HG03354 (cell line): Measurements from ENCODE around the gene RSBN1.

ENCODE experiments used
- ATAC-seq: cut with Tn5 transposase; IDR thresholded peaks from one replicate; pipeline ENCODE4 v1.9.1; 2021; ENCODE audit warnings: mild to moderate bottlenecking; ENCODE audit not compliant: unreplicated experiment, poor library complexity, severe bottlenecking

RSBN1 gene

DNA sequence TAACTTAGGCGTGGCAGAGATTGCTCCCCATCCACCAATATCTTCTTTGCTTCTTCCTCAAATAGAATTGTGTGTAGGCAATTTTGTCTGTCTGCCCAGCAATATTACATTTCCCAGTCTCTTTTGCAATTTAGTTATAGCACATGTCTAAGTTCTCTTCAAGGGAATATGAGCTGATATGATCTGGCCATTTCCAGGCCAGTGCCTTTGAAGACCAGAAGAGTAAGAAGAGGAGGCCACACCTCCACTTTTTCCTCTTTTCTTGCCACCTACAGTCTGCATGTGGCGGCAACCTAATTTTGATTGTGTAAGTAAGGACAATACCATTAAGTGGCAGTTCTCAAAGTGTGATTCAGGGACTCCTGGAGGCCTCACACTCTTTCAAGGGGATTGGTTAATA, 6.3 kb upstream of the RSBN1 start:
- no peak for ATAC-seq

DNA sequence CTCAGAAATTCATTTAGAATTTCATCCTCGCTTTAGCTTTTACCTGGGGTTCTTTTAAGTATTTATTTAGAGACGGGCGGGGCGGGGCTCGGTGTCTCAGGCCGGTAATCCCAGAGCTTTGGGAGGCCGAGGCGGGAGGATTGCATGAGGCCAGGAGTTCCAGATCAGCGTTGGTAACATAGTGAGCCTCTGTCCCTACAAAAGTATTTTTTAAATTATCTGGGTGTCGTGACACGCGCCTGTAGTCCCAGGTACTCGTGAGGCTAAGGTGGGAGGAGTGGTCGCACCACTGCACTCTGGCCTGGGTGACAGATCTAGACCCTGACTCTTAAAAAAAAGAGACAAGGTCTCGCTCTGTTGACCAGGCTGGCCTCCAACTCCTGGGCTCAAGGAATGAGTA, 942 bp upstream of the RSBN1 start:
- no peak for ATAC-seq

DNA sequence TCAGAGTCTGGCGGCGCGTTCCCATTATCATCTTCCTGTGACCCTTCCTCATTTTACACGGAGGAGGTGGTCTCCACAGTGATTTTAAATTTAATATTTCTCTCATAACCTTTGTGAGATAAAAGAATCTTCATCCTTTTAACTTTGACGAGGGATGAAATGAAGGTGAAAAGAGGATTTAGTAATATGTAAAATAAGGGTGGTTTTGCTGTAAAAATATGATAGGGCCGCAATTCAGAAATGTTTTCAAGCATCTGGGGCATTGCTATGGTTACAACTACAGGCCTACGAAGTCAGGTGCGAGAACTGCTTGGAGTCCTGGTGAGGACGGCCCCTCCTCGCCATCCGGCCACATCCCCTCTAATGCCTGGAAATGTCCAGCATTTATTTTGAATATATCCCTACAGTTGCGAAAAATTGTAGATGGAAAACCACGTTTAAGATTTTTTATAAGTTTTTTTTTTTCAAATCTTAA, 422 bp upstream of the RSBN1 start:
- ATAC-seq: no peak

DNA sequence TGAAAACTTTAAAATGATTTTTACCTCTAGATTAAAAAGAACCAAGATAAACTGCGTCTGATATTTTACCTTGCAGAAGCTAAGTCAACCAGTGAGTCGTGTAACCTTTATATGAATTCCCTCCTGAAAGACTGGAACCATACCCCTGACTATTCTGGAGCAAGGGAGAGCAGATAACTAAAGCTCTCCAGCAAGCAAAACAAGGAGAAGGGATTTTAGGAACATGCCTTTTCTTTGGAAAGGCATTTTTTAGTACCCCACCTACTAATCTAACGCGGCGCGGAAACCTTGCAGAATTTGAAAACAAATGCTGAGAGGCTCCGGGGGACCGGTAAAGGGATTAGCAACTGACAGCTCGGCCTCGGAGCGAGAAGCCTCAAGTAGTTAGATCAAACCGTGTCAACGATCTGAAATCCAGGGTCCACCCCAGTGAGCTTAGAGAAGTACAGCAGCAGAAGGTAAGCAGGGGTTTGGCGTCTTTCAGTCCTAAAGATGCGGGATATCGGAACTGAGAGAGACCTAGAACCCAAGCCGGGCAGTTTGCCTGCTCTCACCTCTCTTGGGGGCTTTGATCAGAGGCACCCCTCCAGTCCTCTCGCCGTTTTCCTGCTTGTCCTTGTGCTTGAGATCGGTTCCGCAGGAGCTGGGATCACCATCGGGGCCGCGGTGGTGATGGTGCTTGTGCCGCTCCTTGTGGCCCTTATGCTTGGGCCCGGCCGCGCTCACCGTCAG, 954 bp downstream of the RSBN1 start:
- peak; percentile 31 for ATAC-seq

DNA sequence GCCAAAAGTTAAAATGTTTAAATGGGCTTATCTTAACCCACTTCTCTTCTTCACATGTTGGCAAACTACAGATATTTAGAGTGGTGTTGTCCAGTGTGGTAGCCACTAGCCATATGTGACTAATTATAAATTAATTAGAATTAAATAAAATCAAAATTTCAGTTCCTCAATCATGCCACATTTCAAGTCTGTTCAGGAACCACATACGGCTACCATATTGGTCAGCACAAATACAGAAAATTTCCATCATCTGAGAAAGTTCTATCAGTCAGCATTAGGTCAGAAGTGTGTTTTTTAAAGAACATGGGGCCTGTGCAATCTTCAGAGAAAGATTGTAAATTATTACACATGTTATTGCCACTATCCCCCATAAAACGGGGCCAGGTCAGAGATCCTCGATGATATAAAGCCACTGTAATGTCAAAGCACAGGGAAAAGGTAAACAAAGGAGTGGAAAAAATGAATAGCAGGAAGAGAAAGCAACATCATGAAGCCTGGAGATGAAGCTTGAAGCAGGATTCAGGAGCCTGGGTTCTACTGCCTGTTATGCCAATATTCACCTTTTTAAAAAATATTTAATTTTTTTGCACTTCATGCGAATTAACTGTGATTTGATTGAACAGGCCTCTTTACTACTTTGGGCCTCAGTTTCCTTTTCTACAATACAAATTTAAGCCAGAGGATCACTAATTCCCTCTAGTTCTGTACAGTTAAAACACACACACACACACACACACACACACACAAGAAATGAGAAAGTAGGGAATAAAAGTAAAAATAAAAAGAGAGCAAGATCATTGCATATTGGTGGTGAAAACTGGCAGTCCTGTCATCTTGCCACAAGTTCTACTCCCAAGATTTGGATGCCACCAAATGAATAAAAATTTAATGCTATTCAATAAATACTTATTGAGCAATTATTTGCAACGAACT, 2.3 kb downstream of the RSBN1 start:
- ATAC-seq: no peak

DNA sequence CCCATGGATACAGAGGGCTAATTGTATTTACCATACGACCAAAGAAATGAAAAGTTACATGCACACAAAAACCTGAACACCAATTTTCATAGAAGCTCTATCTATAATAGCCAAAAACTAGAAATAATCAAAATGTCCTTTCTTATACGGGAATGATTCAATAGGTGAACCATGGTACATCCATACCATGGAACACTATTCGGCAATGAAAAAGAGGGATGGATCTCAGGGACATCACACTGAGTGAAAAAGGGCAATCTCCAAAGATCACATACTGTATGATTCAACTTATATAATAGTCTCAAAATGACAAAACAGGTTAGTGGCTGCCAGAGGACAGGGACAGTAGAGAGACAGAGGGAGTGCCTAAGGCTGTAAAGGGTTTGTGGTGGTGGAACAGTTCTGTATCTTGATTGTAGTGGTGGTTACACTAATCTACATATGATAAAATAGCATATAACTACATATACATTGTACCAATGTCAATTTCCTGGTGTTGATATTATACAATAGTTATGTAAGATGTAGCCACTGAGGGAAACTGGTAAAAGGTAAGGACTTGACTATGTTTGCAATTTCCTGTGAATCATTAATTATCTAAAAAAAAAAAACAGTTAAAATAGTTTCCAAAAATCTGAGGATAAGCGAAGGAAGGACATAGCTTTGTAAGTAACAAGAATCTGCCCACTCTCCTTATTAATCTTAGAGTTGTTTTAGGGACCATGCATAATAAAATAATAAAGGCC, 3.7 kb downstream of the RSBN1 start:
- no peak for ATAC-seq

DNA sequence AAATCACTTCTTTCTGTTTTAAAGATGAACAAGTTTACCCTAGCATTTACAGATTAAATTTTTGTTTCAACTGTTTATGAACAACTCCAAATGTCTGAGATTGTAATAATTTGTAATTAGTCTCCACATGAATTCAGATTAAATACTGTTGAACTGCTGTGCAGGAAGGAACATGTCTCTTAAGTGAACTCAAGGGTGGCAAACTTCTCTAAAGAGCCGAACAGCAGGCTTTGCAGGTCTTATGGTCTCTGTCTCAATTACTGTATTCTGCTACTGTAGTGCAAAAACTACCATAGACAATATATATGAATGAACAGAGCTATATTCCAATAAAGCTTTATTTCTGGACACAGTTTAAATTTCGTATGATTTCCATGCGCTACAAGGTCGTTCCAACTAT, 6.6 kb downstream of the RSBN1 start:
- no peak for ATAC-seq

DNA sequence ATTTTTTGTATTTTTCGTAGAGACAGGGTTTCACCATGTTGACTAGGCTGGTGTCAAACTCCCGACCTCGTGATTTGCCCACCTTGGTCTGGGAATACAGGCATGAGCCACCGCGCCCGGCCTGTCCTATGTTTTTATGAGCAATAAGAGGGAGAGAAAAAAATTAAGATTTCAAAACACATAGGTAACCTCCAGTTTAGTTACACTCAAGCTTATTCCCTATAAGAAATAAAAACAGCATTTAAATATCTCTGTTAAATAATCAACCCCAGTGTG, 7.1 kb downstream of the RSBN1 start:
- ATAC-seq: no peak

DNA sequence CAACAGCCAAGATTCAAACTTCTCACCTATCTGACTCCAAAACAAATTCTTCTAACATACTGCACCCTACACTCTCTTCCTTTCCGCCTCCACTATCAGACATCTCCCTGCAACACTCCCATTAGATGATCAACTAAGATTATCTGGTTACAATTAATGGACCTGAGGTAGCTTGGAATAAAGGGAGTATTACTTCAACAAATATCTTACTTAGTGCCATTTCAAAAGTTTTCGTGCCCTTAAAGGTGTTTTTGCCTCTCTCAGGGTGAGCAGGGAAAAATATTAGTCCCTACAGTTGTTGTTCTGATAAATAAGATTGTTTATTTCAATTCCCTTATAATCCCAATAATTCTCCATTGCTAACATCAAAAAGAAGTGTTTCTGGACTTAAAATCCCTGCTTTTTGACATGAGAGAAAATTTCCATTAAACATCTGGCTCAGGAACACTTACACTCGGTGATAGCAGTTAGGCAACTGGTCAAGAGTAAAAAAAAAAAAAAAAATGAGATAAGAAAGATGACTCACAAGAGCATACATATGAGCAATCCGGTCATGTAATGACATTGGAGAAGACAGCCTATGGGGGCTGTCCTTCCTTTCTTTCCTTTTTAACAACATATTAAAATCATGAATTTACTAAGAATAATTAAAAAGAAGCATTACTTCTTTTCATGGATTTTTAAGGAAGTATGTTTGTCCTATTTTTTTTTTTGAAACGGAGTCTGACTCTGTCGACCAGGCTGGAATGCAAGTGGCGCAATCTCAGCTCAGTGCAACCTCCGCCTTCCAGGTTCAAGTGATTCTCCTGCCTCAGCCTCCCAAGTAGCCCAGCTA, 7.6 kb downstream of the RSBN1 start:
- ATAC-seq: no peak

DNA sequence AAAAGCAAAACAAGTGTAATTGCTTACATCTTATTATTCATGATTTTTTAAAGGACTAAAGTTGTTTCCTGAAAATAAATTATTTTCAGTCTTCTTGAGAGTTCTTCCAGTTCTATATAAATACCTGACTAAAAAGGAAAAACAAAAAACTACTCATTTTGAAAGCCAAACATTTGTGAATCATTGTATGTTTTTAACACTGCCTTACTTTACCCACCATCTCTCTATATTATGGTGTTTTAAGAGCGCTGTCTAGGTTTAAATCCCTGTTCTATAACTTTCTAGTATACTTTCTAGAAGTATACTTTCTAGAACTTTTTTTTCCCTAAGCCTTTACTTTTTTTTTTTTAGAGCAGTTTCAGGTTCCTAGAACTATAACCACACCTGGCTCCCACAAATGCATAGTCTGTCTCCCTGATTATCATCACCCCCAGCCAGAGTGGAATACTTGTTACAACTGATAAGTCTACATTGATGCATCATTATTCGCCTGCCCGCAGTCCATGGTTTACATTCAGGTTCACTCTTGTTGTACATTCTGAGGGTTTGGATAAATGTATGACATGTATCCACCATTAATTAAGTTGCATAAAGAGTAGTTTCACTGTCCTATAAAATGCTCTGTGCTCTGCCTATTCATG, 9.8 kb downstream of the RSBN1 start:
- no peak for ATAC-seq

DNA sequence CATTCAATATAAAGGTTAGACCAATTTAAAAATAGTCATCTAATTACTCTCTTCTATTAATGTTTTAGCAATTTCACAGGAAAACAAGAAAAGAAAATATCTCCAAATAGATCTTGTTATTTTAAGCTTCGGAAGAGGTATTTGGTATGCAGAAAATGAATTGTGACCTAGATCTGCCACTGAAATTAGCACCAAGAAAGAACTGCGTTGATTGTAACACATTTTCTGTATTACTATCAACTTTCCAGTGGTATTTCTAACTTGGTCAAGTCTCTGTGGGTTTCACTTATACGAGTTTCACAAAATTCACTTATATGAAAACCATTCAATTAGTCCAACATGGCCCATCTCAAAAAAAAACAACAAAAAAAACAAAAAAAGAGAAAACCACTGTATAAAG, 11.8 kb downstream of the RSBN1 start:
- ATAC-seq: no peak

DNA sequence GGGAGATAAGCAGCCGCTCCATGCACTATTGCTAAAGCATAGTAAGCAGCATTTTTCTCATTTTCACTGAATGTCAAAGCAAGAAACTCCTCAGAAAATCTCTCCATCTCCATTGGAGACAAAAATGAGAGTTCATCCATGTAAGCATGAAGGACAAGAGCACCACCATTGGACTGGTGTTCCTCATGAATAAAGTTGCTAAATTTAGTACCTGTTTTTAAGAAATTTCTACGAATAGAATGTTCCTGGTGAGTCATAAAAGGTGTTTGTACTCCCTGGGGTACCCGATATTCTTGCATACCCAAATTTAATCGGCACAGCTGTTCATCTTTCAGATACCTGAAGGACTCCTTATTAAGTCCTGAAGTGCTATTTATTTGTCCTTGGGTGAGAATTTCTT, 14.8 kb downstream of the RSBN1 start:
- no peak for ATAC-seq

DNA sequence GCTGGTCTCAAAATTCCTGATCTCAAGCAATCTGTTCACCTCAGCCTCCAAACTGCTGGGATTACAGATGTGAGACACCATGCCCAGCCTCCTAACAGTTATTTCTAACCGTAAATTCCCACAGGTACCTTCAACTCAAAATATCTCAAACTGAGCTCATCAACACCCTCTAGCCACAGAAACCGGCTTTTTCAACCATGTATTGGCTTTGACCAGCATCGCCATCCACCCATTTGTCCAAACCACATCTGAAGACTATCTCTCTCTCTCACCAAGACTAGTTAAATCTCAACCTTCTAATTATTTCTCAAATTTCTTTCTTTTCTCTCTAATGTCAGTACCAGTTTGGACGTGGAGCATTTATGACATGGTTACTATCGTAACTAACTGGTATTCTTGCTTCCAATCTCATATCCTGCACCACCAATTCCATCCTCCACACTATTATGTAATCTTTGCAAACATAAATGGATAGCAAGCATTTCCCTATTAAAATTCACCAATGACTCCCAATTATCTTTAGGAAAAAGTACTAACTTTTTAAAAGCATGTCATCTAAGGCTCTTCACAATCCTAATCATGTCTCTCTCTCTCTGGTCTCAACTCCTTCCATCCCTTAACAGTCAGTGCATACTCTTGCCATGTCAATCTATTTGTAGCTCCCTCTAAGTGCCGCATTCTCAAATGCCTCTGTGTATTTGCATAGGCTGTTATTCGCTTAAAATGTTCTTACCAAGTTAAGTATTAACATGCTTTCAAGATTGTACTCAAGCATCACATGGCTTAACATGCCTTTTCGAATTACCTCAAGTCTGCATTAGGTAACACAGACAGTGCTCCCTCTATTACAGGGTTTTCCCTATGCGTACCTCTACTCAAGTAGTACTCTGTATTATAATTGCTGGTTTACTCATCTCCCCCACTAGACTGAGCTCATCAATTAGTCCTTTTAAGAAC, 18.1 kb downstream of the RSBN1 start:
- ATAC-seq: peak; percentile 81

DNA sequence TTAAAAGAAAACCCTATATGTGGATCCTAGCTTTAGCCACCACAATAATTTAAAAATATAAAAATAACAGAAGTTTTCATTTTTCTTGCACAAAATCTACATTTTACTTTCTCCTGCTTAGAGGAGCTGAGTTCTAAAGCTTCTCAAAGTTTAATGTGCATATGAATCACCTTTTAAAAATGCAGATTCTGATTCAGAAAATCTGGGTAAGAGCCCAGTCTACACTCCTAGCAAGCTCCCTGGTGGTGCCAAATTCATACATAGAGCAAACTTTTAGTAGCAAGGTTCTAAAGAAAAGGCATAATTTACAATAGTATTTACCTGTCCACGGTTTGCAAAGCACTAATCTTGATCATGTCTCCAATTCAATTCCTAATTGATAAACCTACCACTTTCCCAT, 19.3 kb downstream of the RSBN1 start:
- no peak for ATAC-seq

DNA sequence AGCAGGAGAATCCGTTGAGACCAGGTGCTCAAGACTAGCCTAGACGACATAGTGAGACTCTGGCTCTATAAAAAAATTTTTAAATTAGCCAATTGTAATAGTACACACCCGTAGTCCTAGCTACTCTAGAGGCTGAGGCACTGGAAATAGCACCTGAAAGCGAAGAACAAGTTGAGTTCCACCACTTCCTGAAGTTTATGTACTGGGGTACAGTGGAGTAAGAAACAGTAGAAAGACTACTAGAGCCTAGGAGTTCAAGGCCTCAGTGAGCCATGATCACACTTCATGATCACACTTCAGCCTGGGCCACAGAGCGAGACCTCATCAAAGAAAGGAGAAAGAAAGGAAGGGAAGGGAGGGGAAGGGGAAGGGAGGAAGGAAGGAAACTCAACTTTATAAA, 19.8 kb downstream of the RSBN1 start:
- ATAC-seq: peak; percentile 58

DNA sequence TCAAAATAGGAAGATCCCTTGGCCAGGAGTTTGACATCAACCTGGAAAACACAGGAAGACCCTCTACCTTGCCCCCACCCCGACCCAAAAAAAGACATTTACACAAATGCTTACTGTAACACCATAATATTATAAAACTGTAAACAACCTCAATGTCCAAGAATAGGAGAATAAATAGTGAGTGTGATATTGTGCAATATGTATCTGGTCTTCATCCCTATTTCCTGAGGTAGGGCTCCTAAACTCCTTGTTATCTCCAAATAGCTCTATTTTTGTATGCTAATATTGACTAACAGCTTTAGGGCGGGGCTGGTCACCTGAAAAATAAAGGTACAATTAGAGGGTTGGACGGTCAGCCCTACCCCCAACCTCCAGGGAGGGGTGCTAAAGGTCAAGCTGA, 23.5 kb downstream of the RSBN1 start:
- ATAC-seq: no peak

DNA sequence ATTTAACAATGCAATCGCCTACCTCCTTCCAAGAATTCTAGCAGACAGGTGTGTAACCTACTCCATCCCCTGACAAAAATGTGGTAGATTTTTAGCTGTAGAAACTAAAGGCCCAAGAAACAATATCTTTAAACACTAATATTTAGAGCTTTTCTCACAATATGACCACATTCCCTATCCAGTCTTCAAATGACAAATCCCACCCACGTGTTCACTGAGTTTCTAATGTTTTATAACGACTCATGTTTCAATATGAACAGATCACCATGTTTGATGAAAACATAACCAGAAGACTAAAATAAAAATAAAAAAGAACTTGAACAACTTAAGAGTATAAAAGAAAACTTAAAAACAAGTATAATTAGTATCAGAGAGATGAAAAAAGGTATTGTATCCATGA, 24.6 kb downstream of the RSBN1 start:
- ATAC-seq: no peak

DNA sequence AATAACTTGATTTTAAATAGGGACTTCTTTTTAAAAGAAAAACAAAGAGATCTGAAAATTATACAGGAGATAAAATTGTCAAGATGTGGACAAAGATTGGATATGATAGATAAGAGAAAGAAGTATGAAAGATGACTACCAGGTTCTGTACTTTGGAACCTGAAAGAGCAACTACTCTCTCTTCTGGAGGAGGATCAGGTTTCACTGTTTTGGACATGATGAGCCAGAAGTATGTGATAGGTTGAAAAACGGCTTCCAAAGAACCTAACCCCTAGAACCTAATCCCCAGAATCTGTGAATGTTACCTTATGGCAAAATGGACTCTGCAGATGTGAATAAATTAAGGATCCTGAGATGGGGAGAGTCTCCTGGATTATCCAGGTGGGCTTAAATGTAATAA, 26.2 kb downstream of the RSBN1 start:
- no peak for ATAC-seq
